Smooth muscle cell (in vitro differentiated cells): Measurements from ENCODE around the gene ADAMTS2. TPM values are rescaled to one million over a fixed set of nuclear protein-coding genes. Genes with fewer than 3 reads are reported as not detected.

Experiments used
- DNase-seq: peaks from one replicate; lab custom pipeline; 2025; ENCODE audit not compliant: unreplicated experiment; lab: John Stamatoyannopoulos, UW
- H2AFZ ChIP-seq: fragments of 200-600 bp; sonication (generic); 2 replicates; pipeline ENCODE4 v1.6.0; 2016; ENCODE audit warnings: antibody characterized with exemption, low read depth, mild to moderate bottlenecking
- H3F3A ChIP-seq: fragments of 200-600 bp; sonication (generic); 2 replicates; pipeline ENCODE4 v1.6.0; 2017; ENCODE audit warnings: antibody characterized with exemption, low read depth
- H3K27ac ChIP-seq: fragments of 200-600 bp; sonication (generic); 2 replicates; pipeline ENCODE4 v1.5.1; 2016; ENCODE audit warnings: low read depth, mild to moderate bottlenecking
- H3K27me3 ChIP-seq: fragments of 200-600 bp; sonication (generic); 2 replicates; pipeline ENCODE4 v1.6.1; 2016; ENCODE audit warnings: low read depth, mild to moderate bottlenecking
- H3K36me3 ChIP-seq: fragments of 200-600 bp; sonication (generic); 2 replicates; pipeline ENCODE4 v1.5.1; 2016; ENCODE audit warnings: low read depth
- H3K4me1 ChIP-seq: fragments of 200-600 bp; sonication (generic); 2 replicates; pipeline ENCODE4 v1.5.1; 2016; ENCODE audit warnings: low read depth
- H3K4me2 ChIP-seq: fragments of 200-600 bp; sonication (generic); 2 replicates; pipeline ENCODE4 v1.6.0; 2016; ENCODE audit warnings: mild to moderate bottlenecking
- H3K4me3 ChIP-seq: fragments of 200-600 bp; sonication (generic); 2 replicates; pipeline ENCODE4 v1.5.1; 2016; ENCODE audit warnings: mild to moderate bottlenecking
- H3K79me2 ChIP-seq: fragments of 200-600 bp; sonication (generic); 2 replicates; pipeline ENCODE4 v1.6.0; 2016; ENCODE audit warnings: low read depth, mild to moderate bottlenecking
- H3K9ac ChIP-seq: fragments of 200-600 bp; sonication (generic); 2 replicates; pipeline ENCODE4 v1.6.0; 2016; ENCODE audit warnings: low read depth
- H3K9me3 ChIP-seq: fragments of 200-600 bp; sonication (generic); replicated peaks from 2 replicates; pipeline ENCODE4 v1.5.1; 2016; ENCODE audit warnings: low read depth
- H4K20me1 ChIP-seq: fragments of 200-600 bp; sonication (generic); 2 replicates; pipeline ENCODE4 v1.6.0; 2016; ENCODE audit warnings: low read depth
- CTCF ChIP-seq: fragments of 200-600 bp; sonication (generic); IDR thresholded peaks from 2 replicates; pipeline ENCODE4 v1.5.1; 2017; ENCODE audit warnings: borderline replicate concordance, mild to moderate bottlenecking, antibody characterized with exemption; ENCODE audit not compliant: insufficient read depth, poor library complexity, severe bottlenecking
- WGBS: methylation state at CpG from one replicate; pipeline ENCODE4 v1.1.7; 2016; ENCODE audit warnings: low lambda C conversion rate; 5-methylcytosine and 5-hydroxymethylcytosine counted together
- polyA plus RNA-seq: library from polyadenylated mRNA; unstranded; fragments of >200 nt; fragmentation: Nextera tagmentation; extraction: Ambion mirVana; gene quantifications from 2 replicates; pipeline ENCODE4 v1.2.1, GENCODE V29; 2016
- total RNA-seq: library from RNA; depleted of rRNA; stranded (reverse); fragments of >200 nt; gene quantifications from 2 replicates; pipeline ENCODE4 v1.2.3, GENCODE V29; 2014

Gene ADAMTS2
- total and polyA plus RNA-seq, 2 experiments from 2014 or later: 22.8 to 37.5 TPM

GRCh38 chr5:179272326-179273072, 72.8 kb downstream of the ADAMTS2 start:
- Histone ChIP-seq H3F3A (no peaks in the 10 kb centered on the region), H2AFZ (no peak overlapping the region), H3K4me3 (no peak overlapping the region), H3K4me2 (no peak overlapping the region), H3K79me2 (no peaks in the 10 kb centered on the region), H3K9me3 (no peaks in the 10 kb centered on the region), H3K9ac (no peak overlapping the region), H3K27me3 (no peaks in the 10 kb centered on the region), H3K27ac (peak overlapping the region; percentile 56), H3K36me3 (no peaks in the 10 kb centered on the region), H3K4me1 (peaks cover 11% of the 10 kb centered on the region), H4K20me1 (no peaks in the 10 kb centered on the region)
- DNase-seq: no peak
- 96% methylated on average over 19 of the region's 19 CpGs for WGBS
- no peak for TF ChIP-seq CTCF

GRCh38 chr5:179271821-179272325, 73.4 kb downstream of the ADAMTS2 start:
- H3K9me3 ChIP-seq: no peaks in the 10 kb centered on the region
- whole genome bisulfite sequencing: 88% methylated on average over 13 of the region's 13 CpGs
- no peak for DNase-seq
- no peak overlapping the region for H3K27ac ChIP-seq
- H4K20me1 ChIP-seq: no peaks in the 10 kb centered on the region
- H2AFZ ChIP-seq: no peak overlapping the region
- H3K27me3 ChIP-seq: no peaks in the 10 kb centered on the region
- no peak overlapping the region for H3K4me2 ChIP-seq
- H3K4me1 ChIP-seq: peaks cover 11% of the 10 kb centered on the region
- no peak for TF ChIP-seq CTCF
- no peaks in the 10 kb centered on the region for H3K79me2 ChIP-seq
- no peak overlapping the region for H3K9ac ChIP-seq
- H3F3A ChIP-seq: no peaks in the 10 kb centered on the region
- no peak overlapping the region for H3K4me3 ChIP-seq
- no peaks in the 10 kb centered on the region for H3K36me3 ChIP-seq

GRCh38 chr5:179271428-179271734, 73.9 kb downstream of the ADAMTS2 start:
- Histone ChIP-seq H3K27ac (peak overlapping the region; percentile 15), H3K4me2 (peak overlapping the region; percentile 48), H3K9ac (no peak overlapping the region), H3K9me3 (no peaks in the 10 kb centered on the region), H2AFZ (no peak overlapping the region), H3F3A (no peaks in the 10 kb centered on the region), H3K27me3 (no peaks in the 10 kb centered on the region), H3K4me1 (peaks cover 14% of the 10 kb centered on the region), H4K20me1 (no peaks in the 10 kb centered on the region), H3K36me3 (no peaks in the 10 kb centered on the region), H3K4me3 (no peak overlapping the region), H3K79me2 (no peaks in the 10 kb centered on the region)
- 80% methylated on average over 8 of the region's 8 CpGs for WGBS
- DNase-seq: no peak
- TF ChIP-seq CTCF: no peak
